RCC 7860 (cell line): ENCODE data around the gene HAPLN3.

Experiments
- DNase-seq: peaks from one replicate; pipeline ENCODE4 v3.0.0-alpha.2; 2015; ENCODE audit warnings: low spot score
- FAIRE-seq: peaks from 2 replicates; lab custom pipeline; 2012; peaks lifted over from hg19 to GRCh38; lab: Jason Lieb, UNC

The HAPLN3 gene

DNA sequence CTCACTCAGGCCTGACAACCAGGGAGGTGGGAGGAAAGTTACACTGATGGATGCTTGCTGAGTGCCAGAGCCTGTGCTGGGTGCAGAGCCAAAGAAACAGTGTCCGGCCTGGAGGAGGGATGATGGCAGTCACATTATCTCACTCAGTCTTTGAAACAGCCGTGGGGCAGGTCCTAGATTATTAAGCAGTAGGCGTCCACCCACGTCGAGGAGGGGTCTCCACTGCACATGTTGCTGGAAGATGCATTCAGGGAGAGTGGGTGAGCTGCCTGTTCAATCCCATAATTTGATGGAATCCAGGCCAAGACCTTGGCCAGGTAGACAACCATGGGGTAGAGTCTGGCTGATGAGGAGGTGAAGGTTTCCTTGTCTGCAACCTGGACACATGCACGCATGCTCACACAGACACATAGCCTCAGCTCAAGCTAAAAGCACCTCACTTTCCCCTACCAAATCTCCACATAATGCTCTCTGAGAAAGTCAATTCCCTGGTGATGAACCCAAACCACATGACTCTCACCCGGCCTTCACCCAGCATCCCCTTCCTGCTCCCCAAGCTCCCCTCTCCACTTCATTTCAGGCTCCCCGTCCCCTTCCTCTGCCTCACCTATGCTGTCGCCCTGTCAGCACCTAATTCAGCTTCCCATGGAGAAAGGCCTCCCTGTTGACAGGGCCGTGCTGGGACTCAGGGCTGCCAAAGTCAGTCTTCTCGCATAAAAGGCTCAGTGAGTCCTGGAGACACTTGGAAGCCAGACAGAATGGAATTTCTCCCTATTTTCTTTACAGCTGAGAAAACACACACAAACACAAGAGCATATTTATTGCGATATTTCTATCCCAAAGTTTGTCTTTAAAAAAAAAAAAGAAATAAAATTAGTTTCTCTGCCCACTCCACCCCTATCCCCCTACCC is 62.3 kb downstream of the HAPLN3 start:
- no peak for DNase-seq
- FAIRE-seq = no peak

DNA sequence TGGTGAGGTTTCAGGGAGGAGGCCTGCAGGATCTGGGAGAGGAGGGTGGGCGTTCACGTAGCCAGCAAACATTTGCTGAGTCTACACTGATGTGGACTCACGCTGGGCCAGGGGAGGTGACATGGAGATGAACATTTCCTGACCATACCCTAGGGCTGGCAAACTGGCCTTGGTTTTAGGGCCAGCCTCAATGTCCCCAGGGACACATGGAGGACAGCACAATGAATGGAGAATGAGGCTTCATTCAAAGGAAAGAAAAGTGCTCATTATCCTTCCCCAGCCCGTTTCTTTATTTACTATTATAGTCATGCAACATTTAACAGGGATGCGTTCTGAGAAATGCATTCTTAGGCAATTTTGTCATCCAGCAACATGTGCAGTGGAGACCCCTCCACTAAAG is 65.3 kb downstream of the HAPLN3 start:
- FAIRE-seq (no peak), DNase-seq (no peak)

DNA sequence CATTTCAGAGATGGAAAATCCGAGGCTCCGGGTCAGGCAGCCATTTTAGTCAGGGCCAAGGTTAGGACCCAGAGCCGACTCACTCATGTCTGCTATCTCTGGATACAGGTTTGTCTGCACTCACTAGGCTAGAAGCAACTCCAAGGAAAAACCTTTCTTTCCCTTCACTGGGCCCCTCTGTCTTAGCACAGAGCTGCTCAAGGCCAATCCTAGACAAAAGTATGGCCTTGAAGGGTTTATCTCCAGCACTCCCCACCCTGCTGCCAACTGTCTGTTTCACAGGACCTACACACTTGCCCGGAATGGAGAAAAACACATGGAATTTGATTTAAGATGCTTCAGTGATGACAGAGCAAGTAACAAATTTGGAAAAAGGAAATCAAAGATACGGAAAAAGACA is 66.6 kb downstream of the HAPLN3 start:
- DNase-seq (no peak), FAIRE-seq (no peak)
